ENCODE data around the gene HOXC6.
A peak's percentile ranks its signal among the peaks of the same experiment; 100 is the strongest.

Gene HOXC6

GRCh38 chr12:54037360-54038283 lies 9.4 kb downstream of the HOXC6 start (continued):
- TF ChIP-seq ZNF324 (tag by site-specific recombination; IDR thresholded peaks at IDR 0.05) (no peak; the same call in 1 of the 2 replicates), ZNF549 (tag by site-specific recombination; IDR thresholded peaks at IDR 0.05) (no peak), ZNF211 (tag by site-specific recombination; IDR thresholded peaks at IDR 0.05; ENCODE audit: low read depth) (no peak), ZNF777 (tag by site-specific recombination; IDR thresholded peaks at IDR 0.05; ENCODE audit: borderline replicate concordance) (no peak), REST (tag by site-specific recombination; IDR thresholded peaks at IDR 0.05) (peak; percentile 48; the same call in 1 of the 2 replicates), ZNF580 (tag by site-specific recombination; IDR thresholded peaks at IDR 0.05) (peak; percentile 85; the same call in 1 of the 2 replicates), ZNF10 (tag by site-specific recombination; IDR thresholded peaks at IDR 0.05) (peak; percentile 72; the same call in 1 of the 2 replicates), ZNF830 (tag by site-specific recombination; IDR thresholded peaks at IDR 0.05; ENCODE audit: low read depth) (no peak), ZNF624 (tag by site-specific recombination; IDR thresholded peaks at IDR 0.05) (no peak), ZNF394 (tag by site-specific recombination; IDR thresholded peaks at IDR 0.05; ENCODE audit: borderline replicate concordance) (peak; percentile 24; the same call in 1 of the 2 replicates), HOXD13 (CRISPR knock-in tag; IDR thresholded peaks at IDR 0.05; ENCODE audit: borderline replicate concordance) (0 out of 2 replicates have a peak, but pooled peaks have one; percentile 40), ZNF654 (tag by site-specific recombination; IDR thresholded peaks at IDR 0.05; ENCODE audit: low read depth) (0 out of 2 replicates have a peak, but pooled peaks have one; percentile 3), REPIN1 (tag by site-specific recombination; IDR thresholded peaks at IDR 0.05; ENCODE audit: low read depth) (no peak), ZBTB48 (tag by site-specific recombination; IDR thresholded peaks at IDR 0.05) (no peak), ZNF311 (tag by site-specific recombination; IDR thresholded peaks at IDR 0.05; ENCODE audit: borderline replicate concordance) (no peak), ZFP37 (tag by site-specific recombination; IDR thresholded peaks at IDR 0.05) (no peak), KLF17 (tag by site-specific recombination; IDR thresholded peaks at IDR 0.05) (peak; percentile 79; the same call in 1 of the 2 replicates), ZNF530 (tag by site-specific recombination; IDR thresholded peaks at IDR 0.05; ENCODE audit: low read depth) (no peak), ZNF571 (tag by site-specific recombination; IDR thresholded peaks at IDR 0.05) (no peak), ZNF157 (tag by site-specific recombination; IDR thresholded peaks at IDR 0.05) (no peak), PRDM2 (tag by site-specific recombination; IDR thresholded peaks at IDR 0.05; ENCODE audit: borderline replicate concordance) (no peak), BCL6B (tag by site-specific recombination; IDR thresholded peaks at IDR 0.05) (no peak), OVOL3 (tag by site-specific recombination; IDR thresholded peaks at IDR 0.05) (peak; percentile 93), ZIC2 (tag by site-specific recombination; IDR thresholded peaks at IDR 0.05) (no peak; the same call in 1 of the 2 replicates), MYNN (tag by site-specific recombination; IDR thresholded peaks at IDR 0.05; ENCODE audit: borderline replicate concordance) (no peak), SCRT2 (tag by site-specific recombination; IDR thresholded peaks at IDR 0.05) (peak; percentile 31; the same call in 1 of the 2 replicates)
